HG03103 (cell line): ENCODE measurements around the gene TRAF7.

Experiments
- ATAC-seq: cut with Tn5 transposase; IDR thresholded peaks from one replicate; pipeline ENCODE4 v1.9.1; 2021; ENCODE audit warnings: low read depth; ENCODE audit not compliant: unreplicated experiment

The TRAF7 gene

DNA sequence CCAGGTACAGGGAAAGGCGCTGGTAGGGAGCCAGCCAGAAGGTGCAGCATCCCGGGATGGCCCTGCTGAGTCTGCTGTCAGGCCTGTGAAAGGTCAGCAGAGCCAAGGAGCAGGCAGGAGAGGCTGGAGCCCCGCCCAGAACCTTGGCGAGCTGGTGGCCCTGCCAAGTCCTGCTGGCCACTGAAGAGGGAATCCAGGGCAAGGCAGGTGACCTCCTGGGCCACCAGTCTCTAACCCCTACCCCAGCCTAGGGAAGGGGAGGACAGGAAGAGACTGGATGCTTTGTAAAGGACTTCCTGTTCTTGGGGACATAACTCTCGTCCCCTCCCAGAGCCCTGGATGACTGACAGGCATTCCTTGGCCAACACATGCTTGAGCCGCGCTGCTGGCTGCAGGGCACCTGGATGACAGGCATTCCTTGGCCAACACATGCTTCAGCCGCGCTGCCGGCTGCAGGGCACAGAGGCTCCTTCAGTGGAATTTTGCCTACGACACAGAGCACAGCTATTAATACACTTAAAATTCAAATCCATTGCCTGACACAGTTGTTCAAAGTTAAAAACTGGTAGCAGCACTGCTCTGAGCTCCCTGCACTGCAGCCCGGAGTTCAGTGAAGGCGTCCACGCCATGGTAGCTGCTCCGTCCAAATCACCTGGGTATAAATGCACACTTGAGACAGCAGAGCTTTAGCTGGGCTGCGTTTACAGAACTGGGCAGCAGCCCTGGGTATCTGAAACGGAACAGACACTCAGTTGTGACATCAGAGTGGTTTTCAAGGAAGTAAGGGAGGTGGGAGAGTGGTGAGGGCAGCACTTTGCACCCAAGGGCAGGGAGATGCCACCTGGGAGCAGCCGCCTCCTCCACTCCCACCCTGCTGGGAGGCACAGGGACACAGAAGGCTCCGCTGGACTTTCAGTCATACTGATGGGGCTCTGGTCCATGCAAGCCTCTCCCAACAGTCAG, 57.1 kb downstream of the TRAF7 start:
- no peak for ATAC-seq

DNA sequence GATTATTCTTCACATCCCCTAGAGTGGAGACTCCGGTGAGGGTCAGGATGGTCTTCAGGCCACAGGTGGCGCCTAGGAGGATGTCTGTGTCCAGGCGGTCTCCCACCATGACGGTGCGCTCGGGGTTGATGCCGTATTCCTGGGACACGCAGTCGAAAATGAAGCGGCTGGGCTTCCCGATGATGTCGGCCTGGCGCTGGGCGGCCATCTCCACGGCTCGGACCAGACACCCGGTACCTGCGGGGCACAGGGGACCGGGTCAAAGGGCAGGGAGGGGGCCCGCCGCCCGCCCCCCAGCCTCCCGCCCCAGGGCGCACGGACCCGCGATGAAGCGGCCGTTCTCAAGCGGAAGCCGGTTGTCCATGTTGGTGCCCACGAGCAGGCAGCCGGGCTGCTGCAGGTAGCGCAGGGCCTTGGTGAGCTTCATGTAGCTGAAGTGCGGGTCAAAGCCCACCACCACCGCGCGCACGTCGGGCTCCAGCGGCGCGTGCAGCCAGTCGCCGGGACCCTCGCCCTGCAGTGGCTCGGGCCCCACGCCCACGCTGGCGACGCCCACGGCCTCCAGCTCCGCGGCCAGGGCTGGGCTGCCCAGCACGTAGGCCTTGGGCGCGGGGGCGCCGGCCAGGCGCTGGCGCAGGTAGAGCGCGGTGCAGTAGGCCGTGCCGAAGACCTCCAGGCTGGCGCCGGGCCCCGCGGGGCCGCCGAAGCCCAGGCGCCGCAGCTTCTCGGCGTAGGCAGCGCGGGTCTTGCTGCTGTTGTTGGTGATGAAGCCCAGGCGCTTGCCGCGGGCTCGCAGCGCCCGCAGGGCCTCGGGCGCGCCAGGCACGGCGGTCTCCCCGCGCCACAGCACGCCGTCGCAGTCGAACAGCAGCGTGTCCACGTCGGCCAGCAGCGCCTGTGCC, 58.5 kb downstream of the TRAF7 start:
- ATAC-seq, result peak; percentile 8

DNA sequence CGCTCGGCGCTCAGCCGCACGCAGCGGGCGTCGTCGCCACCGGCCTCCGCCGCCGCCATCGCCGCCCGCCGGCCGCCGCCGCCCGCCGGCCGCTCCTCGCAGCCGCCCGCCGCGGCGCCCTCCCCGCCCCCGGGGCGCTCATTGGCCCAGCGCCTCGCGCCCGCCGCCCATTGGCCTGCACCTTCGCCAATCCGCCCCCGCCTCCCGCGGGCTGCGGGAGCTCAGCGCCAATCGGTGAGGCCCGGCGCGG, 59.1 kb downstream of the TRAF7 start, which contains the start of gene PGP:
Gene PGP, minus strand, starts transcription at position 122 of the 250 bp plus-strand sequence. Its CDS starts 63 bp downstream, at position 59.
- ATAC-seq, result peak; percentile 81

DNA sequence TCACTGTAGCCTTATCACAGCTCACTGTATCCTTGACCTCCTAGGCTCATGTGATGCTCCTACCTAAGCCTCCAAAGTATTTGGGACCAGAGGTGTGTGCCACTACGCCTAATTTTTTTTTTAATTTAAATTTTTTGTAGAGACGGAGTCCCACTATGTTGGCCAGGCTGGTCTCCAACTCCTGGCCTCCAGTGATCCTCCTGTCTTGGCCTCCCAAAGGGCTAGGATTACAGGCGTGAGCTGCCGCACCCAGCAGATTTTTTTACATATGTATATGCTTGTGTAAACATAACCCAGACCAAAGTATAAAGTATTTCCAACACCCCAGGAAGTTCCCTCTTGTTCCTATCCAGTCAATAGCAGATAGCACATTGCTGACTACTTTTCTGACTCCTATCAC, 60.7 kb downstream of the TRAF7 start:
- no peak for ATAC-seq

DNA sequence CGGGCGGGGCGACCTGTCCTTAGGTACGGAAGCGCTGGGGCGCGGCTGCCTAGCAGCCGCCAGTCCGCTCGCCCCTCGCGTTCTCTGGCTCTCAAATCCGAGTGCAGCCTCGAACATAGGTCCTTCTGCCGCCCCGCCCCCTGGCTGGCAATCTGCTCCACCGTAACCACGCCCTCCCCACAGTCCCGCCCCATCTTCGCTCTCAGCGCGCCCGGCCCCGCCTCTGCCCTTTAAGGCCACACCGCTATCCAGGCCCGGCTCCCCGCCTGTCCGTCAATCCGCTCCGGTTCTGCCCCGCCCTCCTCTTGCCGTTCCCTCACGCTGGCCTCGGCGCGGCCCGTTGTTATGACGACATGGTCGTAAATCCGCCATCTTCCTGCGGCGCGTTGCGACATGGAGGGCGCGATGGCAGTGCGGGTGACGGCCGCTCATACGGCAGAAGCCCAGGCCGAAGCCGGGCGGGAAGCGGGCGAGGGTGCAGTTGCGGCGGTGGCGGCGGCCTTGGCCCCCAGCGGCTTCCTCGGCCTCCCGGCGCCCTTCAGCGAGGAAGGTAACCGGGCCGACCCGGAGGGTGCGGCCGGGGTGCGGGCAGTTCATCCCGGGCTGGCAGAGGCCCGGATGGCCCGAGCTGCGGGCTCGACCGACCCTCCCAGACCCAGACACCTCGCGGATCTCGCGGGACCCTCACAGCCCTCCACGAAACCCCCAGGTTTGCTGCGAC, 67.8 kb downstream of the TRAF7 start, which contains the start of gene E4F1:
Gene E4F1, plus strand, starts transcription at position 371 of the 721 bp plus-strand sequence. Its CDS starts 23 bp downstream, at position 394.
- peak; percentile 90 for ATAC-seq

DNA sequence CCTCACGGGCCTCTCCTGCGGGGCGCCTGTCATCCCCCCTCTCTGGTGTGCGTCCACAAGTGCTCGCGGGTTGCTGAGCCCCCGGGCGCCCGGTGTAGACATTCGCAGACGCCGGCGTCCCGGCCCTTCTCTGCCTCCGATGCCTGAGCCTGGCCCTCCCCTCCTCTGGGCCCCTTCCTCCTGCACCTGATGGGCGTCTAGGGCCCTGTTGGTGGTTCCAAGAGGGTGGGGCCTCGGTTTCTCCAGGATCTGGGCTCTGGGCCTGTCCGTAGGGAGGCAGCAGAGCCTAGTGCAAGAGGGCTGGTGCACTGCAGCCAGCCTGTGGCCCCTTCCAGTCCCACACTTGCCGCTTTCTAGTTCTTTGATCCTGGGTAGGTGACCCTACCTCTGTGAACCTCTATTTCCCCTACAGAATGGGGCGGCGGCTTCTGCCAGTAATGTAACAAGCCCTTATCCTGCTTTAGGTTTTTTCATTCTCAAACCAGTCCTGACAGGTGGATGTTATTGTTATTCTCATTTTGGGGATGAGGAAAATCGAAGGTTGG, 68.4 kb downstream of the TRAF7 start:
- peak; percentile 16 for ATAC-seq

DNA sequence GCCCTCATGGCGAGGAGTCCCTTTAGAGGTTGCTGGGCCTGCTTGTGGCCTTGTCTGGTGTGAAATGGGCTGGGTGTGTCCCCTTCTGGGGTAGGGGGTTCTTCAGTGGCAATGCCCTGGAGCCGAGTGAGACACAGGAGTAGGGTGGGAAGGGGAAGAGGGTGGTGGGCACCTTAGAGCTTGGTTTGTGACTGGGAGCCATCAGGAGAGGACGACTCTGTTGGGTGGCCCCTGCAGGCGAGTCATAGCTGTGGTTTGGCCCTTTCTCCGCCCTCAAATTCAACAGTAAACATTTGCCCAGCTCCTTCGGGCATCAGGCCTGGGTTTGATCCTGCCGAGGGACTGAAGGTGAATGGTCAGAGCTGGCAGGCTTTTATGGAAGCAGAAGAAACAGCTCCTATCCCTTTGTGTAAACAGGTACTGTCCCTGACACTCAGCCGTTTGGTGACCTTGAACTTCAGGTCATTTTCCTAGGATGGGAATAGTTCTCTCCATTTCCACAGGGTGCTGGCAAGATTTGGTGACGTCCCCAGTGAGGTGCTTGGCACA, 70.7 kb downstream of the TRAF7 start:
- ATAC-seq, result no peak

DNA sequence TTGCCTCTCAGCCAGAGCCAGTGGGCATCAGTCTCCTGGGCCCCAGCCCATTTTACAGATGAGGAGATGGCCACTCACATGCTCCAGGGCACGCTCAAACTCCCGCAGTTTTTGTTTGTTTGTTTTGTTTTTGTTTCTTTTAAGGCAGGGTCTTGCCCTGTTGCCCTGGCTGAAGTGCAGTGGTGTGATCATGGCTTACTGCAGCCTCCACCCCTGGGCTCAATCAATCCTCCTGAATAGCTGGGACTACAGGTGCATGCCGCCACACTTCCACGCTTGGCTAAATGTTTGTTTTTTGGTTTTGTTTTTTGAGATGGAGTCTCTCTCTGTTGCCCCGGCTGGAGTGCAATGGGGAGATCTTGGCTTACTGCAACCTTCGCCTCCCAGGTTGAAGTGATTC, 71.3 kb downstream of the TRAF7 start:
- ATAC-seq, result no peak
